Hematopoietic multipotent progenitor cell treated with erythropoietin and hydrocortisone succinate and interleukin-3 and kit ligand, for 6 days (in vitro differentiated cells): ENCODE results near the gene ABHD17A.

ENCODE experiments used
- DNase-seq: peaks from one replicate; pipeline ENCODE4 v3.0.0-alpha.2; 2015

ABHD17A gene

DNA sequence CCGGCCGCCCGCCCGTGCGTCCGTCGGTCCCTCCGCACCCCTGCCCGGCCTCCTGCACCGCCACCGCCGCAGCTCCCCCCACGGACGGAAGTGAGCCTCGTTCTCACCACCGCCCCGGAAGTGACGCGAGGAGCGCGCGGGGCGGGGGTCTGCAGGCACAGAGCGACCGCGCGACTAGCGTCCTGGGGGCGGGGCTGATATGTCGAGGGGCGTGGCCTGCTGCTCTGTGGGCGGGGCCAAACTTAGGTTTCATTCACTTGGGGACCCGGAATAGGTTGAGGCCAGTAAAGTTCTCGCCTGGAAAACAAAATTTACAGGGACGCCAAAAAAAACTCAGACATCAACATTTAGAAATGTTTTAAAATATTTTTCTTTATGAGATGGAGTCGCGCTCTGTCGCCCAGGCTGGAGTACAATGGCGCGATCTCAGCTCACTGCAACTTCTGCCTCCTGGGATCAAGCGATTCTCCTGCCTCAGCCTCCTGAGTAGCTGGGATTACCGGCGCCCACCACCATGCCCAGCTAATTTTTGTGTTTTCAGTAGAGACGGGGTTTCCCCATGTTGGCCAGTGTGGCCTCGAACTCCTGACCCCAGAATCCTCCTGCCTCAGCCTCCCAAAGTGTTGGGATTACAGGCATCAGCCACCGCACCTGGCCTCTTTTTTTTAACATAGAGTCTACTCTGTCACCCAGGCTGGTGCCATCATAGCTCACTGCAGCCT is at the start of gene ABHD17A:
ABHD17A (minus strand) TSS at position 99 of the 722 bp plus-strand sequence. CDS start 3,930 bp downstream, outside the sequence.
- DNase-seq = peak; percentile 95

DNA sequence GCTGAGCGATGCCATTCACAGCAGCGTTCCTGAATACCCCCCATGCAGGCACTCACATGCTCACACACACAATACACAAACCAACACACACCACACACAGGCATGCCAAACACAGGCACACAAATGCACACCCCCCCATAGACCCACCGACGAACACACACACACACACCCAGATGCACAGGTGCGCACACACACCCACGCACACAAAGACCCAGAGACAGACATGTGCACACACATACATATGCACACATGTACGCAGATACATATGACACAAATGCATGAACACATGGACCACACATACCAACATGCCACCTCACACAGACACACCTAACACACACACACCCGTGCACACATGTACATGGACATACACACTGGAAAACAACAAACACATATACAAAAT is 48.6 kb upstream of the ABHD17A start:
- DNase-seq = no peak

DNA sequence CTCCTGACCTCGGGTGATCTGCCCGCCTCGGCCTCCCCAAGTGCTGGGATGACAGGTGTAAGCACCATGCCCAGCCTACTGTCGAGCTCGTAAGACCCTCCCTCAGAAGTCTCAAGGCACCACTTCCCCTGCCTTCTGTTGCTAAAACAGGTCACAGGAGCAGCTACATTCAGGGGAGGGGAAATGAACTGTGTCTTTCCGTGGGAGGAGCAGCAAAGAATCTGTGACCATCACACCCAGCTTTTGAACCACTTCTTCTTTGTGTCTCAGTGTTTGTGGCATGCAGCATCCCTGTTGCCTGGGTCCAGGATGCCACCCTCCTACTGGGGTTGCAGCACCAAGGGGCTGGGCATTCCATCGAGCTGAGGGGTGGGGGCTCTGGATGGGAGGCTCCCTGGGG is 47.9 kb upstream of the ABHD17A start:
- DNase-seq = no peak

DNA sequence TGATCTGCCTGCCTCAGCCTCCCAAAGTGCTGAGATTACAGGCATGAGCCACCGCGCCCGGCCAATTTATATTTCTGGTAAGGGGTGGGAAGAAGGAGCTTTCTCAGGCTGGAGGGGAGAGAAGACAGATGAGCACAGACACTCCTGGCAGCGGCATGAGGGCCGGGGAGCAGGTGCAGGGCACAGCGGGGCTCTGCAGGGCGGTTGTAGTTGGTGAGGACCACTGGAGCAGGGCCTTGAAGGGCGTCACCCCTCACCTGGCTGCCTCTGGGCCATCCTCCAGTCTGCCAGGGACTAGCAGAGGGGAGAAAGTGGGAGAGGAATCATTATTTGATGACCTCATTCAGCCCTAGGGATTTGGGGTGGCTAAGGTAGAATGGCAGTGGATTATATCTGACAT is 47.1 kb upstream of the ABHD17A start:
- no peak for DNase-seq

DNA sequence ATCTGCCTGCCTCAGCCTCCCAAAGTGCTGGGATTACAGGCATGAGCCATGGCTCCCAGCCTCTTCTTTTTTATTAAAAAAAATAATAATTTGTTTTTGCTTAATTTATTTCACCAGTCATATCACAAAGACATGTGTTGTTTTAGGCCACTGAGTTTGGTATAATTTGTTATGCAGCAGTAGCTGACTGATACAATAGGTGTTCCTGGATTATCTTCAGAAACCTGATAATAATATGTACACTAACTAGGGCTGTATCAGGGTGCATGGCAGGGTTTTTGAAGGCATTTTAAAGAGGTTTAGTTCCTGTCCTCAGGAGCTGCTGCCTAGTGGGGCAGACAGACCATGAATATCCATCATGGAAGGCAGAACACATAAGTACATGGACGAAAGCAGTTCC is 46.1 kb upstream of the ABHD17A start:
- no peak for DNase-seq

DNA sequence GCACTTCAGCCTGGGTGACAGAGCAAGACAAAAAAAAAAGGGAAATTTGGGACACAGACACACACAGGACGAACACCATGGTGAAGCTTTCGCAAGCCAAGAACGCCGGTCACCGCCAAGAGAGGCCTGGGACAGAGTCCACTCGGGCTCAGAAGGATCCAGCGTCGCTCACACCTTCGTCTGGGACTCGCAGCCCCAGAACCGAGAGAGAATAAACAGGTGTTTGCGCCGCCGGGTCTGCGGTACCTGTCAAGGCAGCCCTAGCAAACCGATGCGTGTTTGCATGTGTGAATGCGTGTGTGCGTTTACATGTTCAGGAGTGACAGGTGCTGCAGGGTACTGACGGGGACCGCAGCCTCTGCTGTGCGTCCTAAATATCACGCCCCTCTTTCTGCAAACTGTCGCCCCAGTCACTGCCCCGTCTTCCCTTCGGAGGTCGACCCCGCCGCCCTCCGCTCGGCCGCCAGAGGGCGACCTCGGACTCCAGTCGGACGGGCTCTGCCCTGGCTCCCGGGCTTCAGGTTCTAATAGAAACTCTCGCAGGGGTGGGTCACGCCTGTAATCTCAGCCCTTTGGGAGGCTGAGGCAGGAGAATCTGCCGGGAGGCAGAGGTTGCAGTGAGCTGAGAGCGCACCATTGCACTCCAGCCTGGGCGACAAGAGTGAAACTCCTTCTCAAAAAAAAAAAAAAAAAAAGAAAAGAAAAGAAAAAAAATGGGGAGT is 43.9 kb upstream of the ABHD17A start:
- peak; percentile 91 for DNase-seq

DNA sequence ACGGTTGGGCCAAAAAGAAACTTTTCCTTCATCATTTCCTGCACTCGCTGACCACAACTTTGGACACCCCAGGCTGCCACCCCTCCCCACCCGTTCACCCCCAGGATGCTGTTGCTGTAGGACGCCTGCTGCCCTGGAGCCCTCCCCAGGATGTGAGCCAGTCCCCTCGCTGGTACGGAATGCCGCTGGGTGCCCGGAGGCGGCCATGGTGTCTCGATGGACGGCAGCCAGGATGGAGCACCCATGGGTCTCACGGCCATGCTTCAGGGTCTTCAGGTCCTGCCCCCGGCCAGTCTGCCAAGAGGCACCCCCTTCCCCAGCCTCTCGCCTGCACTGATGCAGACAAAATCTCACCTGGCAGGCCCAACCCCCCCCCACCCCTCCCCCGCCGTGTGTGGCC is 40.2 kb upstream of the ABHD17A start:
- DNase-seq = no peak

DNA sequence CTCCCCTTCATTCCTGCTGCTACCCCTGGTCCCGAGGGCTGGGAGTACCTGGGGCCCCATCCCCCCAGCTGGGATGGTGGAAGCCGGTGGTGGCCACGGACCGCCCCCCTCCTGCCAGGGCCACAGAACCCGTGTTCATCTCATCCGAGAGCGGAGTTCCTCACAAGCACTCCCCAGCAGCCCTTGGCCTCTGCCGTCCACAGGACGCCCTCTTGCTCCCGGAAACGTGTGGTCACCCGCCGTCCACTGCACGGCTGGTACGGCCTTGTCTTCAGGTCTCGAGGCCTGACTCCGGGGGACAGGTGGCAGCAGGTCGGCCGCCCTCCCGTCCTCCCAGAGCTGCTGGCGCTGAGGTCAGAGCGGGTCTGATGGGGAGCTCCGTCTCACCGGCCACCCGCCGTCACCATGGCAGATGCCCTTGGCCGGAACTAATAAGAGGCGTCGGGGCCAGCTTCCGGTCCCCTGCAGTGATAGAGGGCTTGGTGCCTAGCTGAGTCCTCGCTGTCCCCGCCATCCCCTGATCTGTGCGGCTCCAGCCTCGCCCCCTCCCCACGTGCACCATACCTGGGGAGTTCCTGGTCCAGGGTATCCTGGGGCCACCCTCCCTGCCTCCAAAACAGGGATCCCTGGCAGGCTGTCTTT is 39.1 kb upstream of the ABHD17A start:
- no peak for DNase-seq

DNA sequence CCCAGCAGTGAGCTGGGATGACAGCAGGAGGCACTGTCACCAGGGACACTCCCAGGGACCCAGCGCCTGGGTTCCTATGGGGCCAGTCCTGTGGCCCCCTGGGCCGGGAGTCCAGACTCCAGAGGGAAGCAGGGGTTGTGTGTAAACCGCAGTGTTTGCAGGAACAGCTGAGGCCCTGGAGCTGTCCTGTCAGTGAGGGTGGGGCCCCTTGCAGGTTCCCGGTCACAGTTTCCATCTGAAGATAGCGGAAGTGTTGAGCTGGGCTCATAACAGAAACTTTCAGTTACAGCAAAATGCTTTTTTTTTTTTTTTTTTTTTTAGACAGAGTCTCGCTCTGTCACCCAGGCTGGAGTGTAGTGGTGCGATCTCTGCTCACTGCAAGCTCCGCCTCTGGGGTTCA is 38.0 kb upstream of the ABHD17A start:
- no peak for DNase-seq

DNA sequence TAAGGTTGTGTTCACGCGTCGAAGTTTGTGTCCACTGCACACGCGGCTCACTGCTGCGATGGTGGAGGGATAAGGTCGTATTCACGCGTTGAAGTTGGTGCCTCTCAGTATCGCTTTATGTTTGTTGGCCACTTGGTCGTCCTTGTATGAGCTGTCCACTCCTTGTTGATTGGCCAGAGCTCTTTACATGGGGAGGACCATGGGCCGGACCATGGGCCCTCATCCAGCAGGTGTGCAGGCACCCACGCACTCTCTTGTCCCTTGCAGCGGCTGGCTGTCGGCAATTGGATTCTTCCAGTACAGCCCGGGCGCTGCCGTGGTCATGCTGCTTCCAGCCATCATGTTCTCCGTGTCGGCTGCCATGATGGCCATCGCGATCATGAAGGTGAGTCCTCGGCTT is 37.5 kb upstream of the ABHD17A start:
- no peak for DNase-seq

DNA sequence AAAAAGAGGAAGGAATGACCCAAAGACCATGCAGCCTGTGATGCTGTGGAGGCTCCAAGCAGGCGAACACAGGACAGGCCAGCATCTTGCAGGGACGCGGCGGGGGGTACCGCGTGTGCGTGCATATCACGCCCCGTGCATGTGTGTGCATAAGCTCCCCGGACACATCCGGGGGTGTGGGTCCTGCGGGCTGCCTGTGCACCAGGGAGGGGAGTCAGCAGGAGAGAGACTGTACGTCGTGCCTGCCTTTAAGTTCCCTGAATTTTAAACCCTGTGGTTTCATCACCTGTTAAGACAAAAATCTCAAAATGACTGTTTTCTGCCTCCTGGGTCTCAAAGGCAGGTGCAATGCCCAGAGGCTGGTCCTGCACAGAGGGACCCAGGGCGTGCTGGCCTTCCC is 36.5 kb upstream of the ABHD17A start:
- no peak for DNase-seq

DNA sequence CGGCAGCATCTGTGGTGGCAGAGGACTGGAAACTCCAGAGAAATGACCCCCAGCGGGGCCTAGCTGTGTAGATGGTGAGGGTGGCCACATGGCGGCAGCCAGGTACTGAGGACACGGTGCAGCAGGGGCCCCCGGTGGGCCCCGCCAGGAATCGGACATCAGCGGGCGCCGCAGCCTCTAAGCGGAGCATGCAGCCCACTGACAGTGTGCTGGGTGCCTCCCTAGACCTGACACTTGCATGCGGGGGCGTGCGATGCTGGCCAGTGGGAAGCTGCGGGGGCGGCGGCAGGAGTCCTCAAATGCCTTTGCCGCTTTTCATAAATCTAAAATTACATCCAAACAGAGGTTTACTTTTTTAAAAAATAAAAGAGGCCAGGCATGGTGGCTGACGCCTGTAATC is 36.0 kb upstream of the ABHD17A start:
- no peak for DNase-seq

DNA sequence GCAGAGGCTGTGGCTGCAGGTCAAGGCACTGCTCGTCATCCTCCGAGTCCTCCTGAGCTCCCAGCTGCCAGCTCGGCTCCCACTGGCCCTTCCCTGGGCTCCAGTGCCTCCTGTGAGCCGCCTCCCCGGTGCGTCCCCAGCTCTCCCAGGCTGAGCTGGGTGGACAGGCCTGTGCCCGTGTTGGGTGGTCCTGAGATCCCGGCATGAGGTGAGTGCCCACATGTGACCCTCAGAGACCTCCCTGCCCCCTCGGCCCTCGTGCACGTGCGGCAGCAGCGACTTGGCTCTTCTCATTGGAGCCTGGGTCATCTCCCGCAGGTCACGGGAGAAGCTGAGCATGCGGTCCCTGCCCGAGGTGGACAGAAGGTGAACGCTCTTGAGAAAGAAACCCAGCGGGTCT is 35.3 kb upstream of the ABHD17A start:
- DNase-seq = no peak

DNA sequence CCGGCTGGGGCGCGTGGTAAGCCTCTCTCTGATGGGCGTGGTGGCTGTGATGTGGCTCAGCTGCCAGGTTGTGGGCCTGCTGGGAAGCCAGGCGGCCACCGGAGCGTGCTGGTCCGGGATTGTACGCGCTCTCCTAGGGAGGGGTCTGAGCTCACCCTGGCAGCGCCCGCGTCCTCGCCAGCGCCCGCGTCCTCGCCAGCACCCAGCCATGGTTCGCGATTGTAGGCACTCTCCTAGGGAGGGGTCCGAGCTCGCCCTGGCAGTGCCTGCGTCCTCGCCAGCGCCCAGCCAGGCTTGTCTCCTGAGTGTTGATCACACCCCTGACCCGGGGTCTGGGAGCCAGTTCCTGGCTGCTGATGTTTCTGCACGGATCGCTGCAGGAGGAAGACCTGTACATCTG is 33.7 kb upstream of the ABHD17A start:
- no peak for DNase-seq

DNA sequence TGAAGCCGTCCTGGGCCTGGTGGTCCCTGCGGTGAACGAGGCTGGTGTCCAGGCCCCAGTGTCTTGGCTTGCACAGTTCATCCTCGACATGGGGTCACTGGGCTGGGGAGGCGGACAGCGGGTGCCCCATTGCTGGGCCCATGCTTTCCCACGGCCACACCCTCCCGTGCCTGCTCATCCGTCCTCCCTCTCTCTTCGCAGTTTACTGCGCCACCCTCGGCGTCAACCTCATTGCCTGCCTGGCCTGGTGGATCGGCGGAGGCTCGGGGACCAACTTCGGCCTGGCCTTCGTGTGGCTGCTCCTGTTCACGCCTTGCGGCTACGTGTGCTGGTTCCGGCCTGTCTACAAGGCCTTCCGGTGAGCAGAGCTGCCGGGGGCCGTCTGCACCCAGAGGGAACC is 32.6 kb upstream of the ABHD17A start:
- DNase-seq = no peak

DNA sequence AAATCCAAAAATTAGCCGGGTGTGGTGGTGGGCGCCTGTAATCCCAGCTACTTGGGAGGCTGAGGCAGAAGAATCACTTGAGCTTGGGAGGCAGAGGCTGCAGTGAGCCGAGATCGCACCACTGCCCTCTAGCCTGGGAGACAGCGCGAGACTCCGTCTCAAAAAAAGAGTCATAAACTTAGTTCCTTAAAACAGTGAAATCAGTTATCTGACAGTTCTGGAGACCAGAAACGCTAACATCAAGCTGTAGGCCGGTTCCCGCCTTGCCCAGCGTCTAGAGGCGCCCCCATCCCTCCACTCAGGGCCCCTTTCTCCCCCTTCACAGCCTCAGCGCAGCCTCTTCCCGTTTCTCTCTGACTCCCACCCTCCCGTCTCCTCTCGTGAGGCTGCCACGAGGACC is 31.9 kb upstream of the ABHD17A start:
- DNase-seq = peak; percentile 24

DNA sequence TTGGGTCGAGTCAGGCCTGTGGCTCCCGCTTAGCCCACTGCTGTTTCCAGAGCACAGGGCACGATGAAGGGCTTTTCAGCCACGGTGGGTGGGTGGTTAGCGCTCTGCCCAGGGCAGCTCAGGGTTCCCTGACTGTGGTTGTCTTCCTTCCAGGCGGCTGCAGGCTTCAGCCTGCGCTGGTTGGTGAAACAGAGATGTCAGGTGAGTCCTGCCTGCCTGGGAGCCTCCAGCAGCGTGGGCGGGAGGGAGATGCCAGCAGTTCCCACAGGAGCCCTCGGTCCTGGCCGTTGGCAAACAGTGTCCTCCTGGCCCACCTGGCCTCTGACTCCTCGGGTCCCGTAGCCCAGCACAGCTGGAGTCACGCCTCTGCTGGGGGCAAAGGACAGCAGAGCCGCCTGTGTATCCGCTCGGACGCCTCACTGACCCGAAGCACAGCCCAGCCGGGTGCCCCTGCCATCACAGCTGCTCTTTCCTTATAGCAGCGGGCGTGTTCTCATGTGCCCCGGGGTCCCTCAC is 29.6 kb upstream of the ABHD17A start:
- no peak for DNase-seq

DNA sequence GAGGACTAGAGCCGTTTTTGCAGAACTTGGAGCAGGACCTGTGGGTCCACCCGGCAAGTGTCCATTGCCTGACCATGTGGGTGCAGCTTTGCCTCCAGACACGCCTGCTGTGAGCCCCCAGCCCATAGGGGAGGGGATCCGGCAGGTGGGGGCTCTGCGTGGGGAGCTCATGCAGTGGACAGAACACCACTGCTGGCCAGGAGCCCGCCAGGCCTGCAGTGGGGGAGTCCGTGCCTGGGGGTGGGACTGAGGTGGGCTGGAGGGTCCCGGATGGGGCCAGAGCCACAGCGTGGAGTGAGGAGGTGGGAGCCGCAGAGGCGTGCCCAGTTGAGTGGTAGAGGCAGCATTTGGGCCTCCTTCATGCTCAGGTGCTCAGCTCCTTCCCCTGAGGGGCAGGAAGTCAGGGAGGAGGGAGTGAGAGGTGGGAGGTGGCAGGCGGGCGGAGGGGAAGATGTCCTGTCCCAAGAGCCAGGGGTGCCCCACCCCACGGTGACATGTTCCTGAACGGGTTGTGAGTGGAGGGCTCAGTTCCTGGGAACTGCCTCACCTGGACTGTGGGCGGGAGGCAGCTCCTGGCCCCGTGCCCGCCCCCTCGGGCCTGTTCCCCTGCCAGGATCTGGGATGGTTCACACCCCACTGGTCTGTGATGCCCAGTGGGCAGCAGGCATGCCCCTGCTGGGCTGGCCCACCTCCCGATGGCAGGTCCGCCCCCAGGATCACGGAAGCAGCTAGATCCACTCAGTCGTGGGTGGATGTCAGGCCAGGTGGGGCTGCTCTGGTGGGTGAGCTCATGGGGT is 28.7 kb upstream of the ABHD17A start:
- no peak for DNase-seq

DNA sequence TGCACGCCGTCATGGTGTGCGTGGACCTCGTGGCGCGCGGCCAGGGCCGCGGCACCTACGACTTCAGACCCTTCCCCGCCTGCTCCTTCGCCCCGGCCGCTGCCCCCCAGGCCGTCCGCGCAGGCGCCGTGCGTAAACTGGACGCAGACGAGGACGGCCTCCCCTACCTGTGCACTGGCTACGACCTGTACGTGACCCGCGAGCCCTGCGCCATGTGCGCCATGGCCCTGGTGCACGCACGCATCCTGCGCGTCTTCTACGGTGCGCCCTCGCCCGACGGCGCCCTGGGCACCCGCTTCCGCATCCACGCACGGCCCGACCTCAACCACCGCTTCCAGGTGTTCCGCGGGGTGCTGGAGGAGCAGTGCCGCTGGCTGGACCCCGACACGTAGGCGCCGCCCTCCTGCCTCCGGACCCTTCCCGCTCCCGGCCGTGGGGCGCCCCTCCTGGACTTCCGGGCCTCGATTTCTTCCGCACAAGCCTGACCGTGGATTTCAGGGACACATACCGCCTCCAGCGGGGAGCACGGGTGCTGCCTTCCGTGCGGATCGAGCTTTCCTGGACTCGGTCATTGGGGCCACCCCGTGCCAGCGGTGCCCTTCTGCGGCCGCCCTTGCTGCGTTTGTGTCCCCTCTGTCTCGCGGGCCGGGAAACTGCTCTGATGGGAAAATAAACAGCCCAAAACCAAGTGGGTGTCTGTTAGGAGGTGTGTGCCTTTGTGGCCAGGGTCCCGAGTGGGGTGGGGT is 27.6 kb upstream of the ABHD17A start:
- no peak for DNase-seq

DNA sequence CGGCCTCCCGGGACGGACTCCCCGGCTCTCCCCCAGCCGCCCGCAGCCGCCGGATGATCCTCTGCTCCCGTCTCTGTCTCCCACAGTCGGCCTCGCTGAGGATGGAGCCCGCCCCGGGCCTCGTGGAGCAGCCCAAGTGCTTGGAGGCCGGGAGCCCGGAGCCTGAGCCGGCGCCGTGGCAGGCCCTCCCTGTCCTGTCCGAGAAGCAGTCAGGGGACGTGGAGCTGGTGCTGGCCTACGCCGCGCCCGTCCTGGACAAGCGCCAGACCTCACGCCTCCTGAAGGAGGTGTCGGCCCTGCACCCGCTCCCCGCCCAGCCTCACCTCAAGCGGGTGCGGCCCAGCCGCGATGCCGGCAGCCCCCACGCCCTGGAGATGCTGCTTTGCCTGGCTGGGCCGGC is 26.7 kb upstream of the ABHD17A start:
- peak; percentile 32 for DNase-seq

DNA sequence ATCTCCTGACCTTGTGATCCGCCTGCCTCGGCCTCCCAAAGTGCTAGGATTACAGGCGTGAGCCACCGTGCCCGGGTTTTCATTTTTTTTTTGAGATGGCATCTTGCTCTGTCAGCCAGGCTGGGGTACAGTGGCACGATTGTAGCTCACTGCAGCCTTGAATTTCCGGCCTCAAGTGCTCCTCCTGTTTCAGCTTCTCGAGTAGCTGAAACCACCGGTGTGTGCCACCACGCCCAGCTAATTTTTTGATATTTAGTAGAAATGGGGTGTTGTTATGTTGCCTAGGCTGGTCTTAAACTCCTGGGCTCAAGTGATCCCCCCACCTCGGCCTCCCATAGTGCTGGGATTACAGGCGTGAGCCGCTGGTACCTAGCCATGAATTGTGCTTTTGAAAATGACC is 25.8 kb upstream of the ABHD17A start:
- no peak for DNase-seq

DNA sequence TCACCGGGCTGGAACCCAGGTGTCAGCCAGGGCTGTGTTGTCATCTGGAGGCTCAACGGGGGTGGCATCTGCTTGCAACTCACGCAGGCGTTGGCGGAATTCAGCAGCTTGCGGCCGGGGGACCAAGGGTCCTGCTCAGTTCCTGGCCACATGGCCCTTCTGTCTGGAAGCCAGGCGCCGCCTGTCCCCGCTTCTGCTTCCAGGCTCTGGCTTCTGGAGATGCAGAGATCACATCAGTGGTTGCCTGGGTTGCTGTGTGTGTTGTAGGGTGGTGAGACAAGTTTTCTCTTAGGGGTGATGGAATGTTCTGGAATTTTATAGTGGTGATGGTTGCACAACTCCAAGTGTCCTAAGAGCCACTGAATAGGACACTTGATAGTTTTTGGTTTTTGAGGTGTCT is 24.9 kb upstream of the ABHD17A start:
- no peak for DNase-seq

DNA sequence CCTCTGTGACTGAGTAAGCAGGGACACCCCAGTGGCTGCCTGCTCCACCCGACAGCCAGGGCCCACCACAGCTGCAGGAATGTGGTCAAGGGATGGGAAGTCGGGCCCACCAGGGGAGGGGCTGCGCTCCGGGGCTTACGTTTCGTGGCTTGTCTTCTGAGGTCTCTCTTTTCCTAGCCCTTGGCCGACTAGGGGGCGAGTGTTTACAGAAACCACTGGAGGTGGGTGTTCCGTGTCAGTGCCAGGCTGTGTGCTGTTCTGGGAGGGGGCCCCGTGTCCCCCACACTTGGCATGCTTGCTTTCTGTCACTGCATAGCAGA is 24.4 kb upstream of the ABHD17A start:
- no peak for DNase-seq
